HepG2 (cell line): ENCODE data around the gene LARP4.
"Not testable (repeated sequence)": the region's sequence is repeated elsewhere in the genome, so short reads cannot be mapped to it uniquely, and the experiment has no call there.

Experiments used
- HOXA3 ChIP-seq: sonication (generic); formaldehyde crosslinking; IDR thresholded peaks from 2 replicates; pipeline ENCODE4 v1.5.0; 2020; ENCODE audit warnings: missing genetic modification reagents
- TCF7 ChIP-seq: sonication (generic); IDR thresholded peaks from 2 replicates; pipeline ENCODE4 v1.6.1; 2016; ENCODE audit warnings: antibody characterized with exemption, low read depth

DNA sequence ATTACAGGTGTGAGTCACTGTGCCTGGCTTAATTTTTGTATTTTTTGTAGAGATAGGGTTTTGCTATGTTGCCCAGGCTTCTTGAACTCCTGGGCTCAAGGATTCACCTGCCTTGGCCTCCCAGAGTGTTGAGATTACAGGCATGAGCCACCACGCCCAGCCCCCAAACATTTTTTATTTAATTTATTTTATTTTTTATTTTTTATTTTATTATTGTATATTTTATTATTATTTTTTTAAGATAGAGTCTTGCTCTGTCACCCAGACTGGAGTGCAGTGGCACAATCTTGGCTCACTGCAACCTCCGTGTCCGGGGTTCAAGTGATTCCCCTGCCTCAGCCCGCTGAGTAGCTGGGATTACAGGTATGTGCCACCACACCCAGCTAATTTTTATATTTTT lies 121.1 kb downstream of the LARP4 start:
- TF ChIP-seq TCF7; HOXA3 (CRISPR knock-in tag): not testable (repeated sequence)
